HCT116 (cell line): Measurements from ENCODE around the gene COL23A1. TPM values are rescaled to one million over a fixed set of nuclear protein-coding genes. Genes with fewer than 3 reads are reported as not detected.

Experiments used
- ATAC-seq: fragments of 200-7000 bp; cut with Tn5 transposase; 2 replicates; pipeline ENCODE4 v1.9.1; 2020; ENCODE audit warnings: mild to moderate bottlenecking, moderate library complexity
- BruUV-seq: library from RNA; stranded (reverse); fragments of 400-500 nt; replicated peaks from 2 replicates; lab custom pipeline; 2021; lab: Mats Ljungman, UMichigan
- CTCF ChIA-PET: fragments of 300-600 bp; sonication (Branson Sonifier 250); formaldehyde crosslinking; loops from one replicate; lab custom pipeline; 2021; ENCODE audit warnings: antibody characterized with exemption; lab: Charles Lee
- POLR2A ChIA-PET: fragments of 300-600, 350-600 bp; sonication (Branson Sonifier 250); formaldehyde crosslinking; loops from one replicate; lab custom pipeline; 2021; ENCODE audit warnings: antibody characterized with exemption; lab: Charles Lee
- RAD21 ChIA-PET, 2 experiments: fragments of 300-600 bp; sonication (Branson Sonifier 250); formaldehyde crosslinking; loops; one replicate each; lab custom pipeline; 2023; ENCODE audit warnings: low total read pairs in 2 of 2; ENCODE audit not compliant: uncharacterized antibody in 2 of 2, unreplicated experiment in 2 of 2, low non-redundant PET in 1 of 2; lab: Charles Lee
- DNase-seq: peaks from one replicate; pipeline ENCODE4 v3.0.0-alpha.2; 2010; ENCODE audit warnings: low read depth, low spot score
- H2AFZ ChIP-seq: fragments of 200-600 bp; shearing (Covaris generic), sonication (generic); 2 replicates; pipeline ENCODE4 v1.6.1; 2017; ENCODE audit warnings: low read depth, mixed run types, mixed read lengths, antibody characterized with exemption, low read length; ENCODE audit not compliant: poor library complexity, severe bottlenecking
- H3K27ac ChIP-seq: 2 replicates; pipeline ENCODE4 v1.5.1; 2012; ENCODE audit warnings: low read depth, low read length
- H3K27me3 ChIP-seq: fragments of 200-600 bp; sonication (generic); 2 replicates; pipeline ENCODE4 v1.6.1; 2016; ENCODE audit warnings: mixed run types, low read length, mixed read lengths; ENCODE audit not compliant: insufficient read depth
- H3K36me3 ChIP-seq, 2 experiments: fragments of 200-500 bp in 1 of 2; fragments of 200-600 bp in 1 of 2; sonication (Bioruptor generic) in 1 of 2; sonication (generic) in 1 of 2; 2 replicates each; pipeline versions ENCODE4 v1.5.1 to v1.6.1; 2014 to 2016; ENCODE audit warnings: low read length in 2 of 2, inconsistent platforms in 1 of 2, mixed read lengths in 1 of 2, mixed run types in 1 of 2; ENCODE audit not compliant: insufficient read depth in 2 of 2, control insufficient read depth in 1 of 2
- H3K4me1 ChIP-seq, 2 experiments: fragments of 200-600 bp in 1 of 2; sonication (generic) in 1 of 2; 2 replicates each; pipeline versions ENCODE4 v1.5.1 to v1.6.1; 2012 to 2017; ENCODE audit warnings: low read length in 2 of 2, inconsistent platforms in 1 of 2, mild to moderate bottlenecking in 1 of 2, mixed read lengths in 1 of 2, mixed run types in 1 of 2, moderate library complexity in 1 of 2; ENCODE audit not compliant: insufficient read depth in 2 of 2, control insufficient read depth in 1 of 2
- H3K4me2 ChIP-seq: fragments of 200-600 bp; sonication (generic); 2 replicates; pipeline ENCODE4 v1.6.1; 2017; ENCODE audit warnings: mixed run types, low read length, mixed read lengths
- H3K4me3 ChIP-seq, 2 experiments: fragments of 200-600 bp in 1 of 2; sonication (generic) in 1 of 2; replicated peaks in 1 of 2; 2 replicates each; pipeline ENCODE4 v1.5.1; 2011 to 2016; ENCODE audit warnings: low read length in 2 of 2, control low read depth in 1 of 2, low read depth in 1 of 2, mild to moderate bottlenecking in 1 of 2, mixed read lengths in 1 of 2, mixed run types in 1 of 2
- H3K79me2 ChIP-seq: fragments of 200-600 bp; sonication (generic); 2 replicates; pipeline ENCODE4 v1.6.1; 2017; ENCODE audit warnings: mild to moderate bottlenecking, mixed run types, low read length, moderate library complexity, mixed read lengths; ENCODE audit not compliant: insufficient read depth
- H3K9ac ChIP-seq: fragments of 200-600 bp; sonication (generic); 2 replicates; pipeline ENCODE4 v1.6.1; 2016; ENCODE audit warnings: low read length, mixed read lengths
- H3K9me2 ChIP-seq: fragments of 200-600 bp; sonication (generic), shearing (Covaris generic); 2 replicates; pipeline ENCODE4 v1.6.1; 2017; ENCODE audit warnings: mixed run types, mild to moderate bottlenecking, moderate library complexity; ENCODE audit not compliant: insufficient read depth
- H3K9me3 ChIP-seq, 2 experiments: fragments of 200-500 bp in 1 of 2; fragments of 200-600 bp in 1 of 2; sonication (Bioruptor generic) in 1 of 2; sonication (generic) in 1 of 2; 2 replicates each; pipeline ENCODE4 v1.6.1; 2014 to 2017; ENCODE audit warnings: low read length in 2 of 2, mixed read lengths in 2 of 2, inconsistent platforms in 1 of 2, low read depth in 1 of 2, mild to moderate bottlenecking in 1 of 2, mixed run types in 1 of 2, moderate library complexity in 1 of 2; ENCODE audit not compliant: control insufficient read depth in 1 of 2, insufficient read depth in 1 of 2
- H4K20me1 ChIP-seq: fragments of 200-600 bp; sonication (generic), shearing (Covaris generic); 2 replicates; pipeline ENCODE4 v1.6.1; 2017; ENCODE audit warnings: mixed run types, mild to moderate bottlenecking, moderate library complexity; ENCODE audit not compliant: insufficient read depth
- ATF3 ChIP-seq: IDR thresholded peaks from 2 replicates; pipeline ENCODE4 v1.6.1; 2012
- CBX3 ChIP-seq: IDR thresholded peaks from 2 replicates; pipeline ENCODE4 v1.6.1; 2012; ENCODE audit warnings: low read depth
- ELF1 ChIP-seq: IDR thresholded peaks from 2 replicates; pipeline ENCODE4 v1.6.1; 2012; ENCODE audit warnings: low read depth, borderline replicate concordance
- JUND ChIP-seq: IDR thresholded peaks from 2 replicates; pipeline ENCODE4 v1.6.1; 2012
- POLR2A ChIP-seq: IDR thresholded peaks from 2 replicates; pipeline ENCODE4 v1.7.0; 2011; ENCODE audit warnings: borderline replicate concordance; ENCODE audit not compliant: insufficient read depth, insufficient read length; ENCODE audit errors: extremely low read depth
- POLR2AphosphoS5 ChIP-seq: IDR thresholded peaks from 2 replicates; pipeline ENCODE4 v1.6.1; 2011; ENCODE audit warnings: mild to moderate bottlenecking, low read depth, low read length, moderate library complexity
- RAD21 ChIP-seq: IDR thresholded peaks from 2 replicates; pipeline ENCODE4 v1.6.1; 2012; ENCODE audit warnings: low read depth, mild to moderate bottlenecking
- REST ChIP-seq: IDR thresholded peaks from 2 replicates; pipeline ENCODE4 v1.6.1; 2012; ENCODE audit warnings: low read depth
- SRF ChIP-seq: IDR thresholded peaks from 2 replicates; pipeline ENCODE4 v1.6.1; 2012; ENCODE audit warnings: low read depth
- TCF7L2 ChIP-seq: IDR thresholded peaks from 2 replicates; pipeline ENCODE4 v1.7.0; 2011; ENCODE audit warnings: borderline replicate concordance, inconsistent platforms; ENCODE audit not compliant: insufficient read depth, insufficient read length; ENCODE audit errors: extremely low read depth
- ZBTB33 ChIP-seq: IDR thresholded peaks from 2 replicates; pipeline ENCODE4 v1.6.1; 2011; ENCODE audit warnings: mild to moderate bottlenecking, low read length, moderate library complexity; ENCODE audit not compliant: insufficient replicate concordance; ENCODE audit errors: extremely low read depth
- ZFX ChIP-seq: fragments of 450-650 bp; IDR thresholded peaks from 2 replicates; pipeline ENCODE4 v1.6.1; 2017
- ZNF274 ChIP-seq: fragments of 200-500 bp; sonication (Bioruptor generic); IDR thresholded peaks from 2 replicates; pipeline ENCODE4 v1.6.1; 2014; ENCODE audit warnings: mild to moderate bottlenecking, low read depth, low read length, inconsistent platforms
- intact Hi-C: fragments of 100-400 bp; cut with micrococcal nuclease; formaldehyde crosslinking; loops from 2 replicates; pipeline ENCODE4 v1.10.0; 2022
- total RNA-seq: library from RNA; stranded (reverse); gene quantifications from one replicate; pipeline ENCODE4 v1.2.1, GENCODE V29; 2021; ENCODE audit not compliant: unreplicated experiment

The COL23A1 gene
- total RNA-seq, 1 experiment from 2014 or later, result not detected

- intact Hi-C loops, result no loop called here
- H4K20me1 ChIP-seq, result no peaks in the 10 kb centered on the region
- H3K4me3 ChIP-seq, result no peak overlapping the region
- no peaks in the 10 kb centered on the region for H3K9me3 ChIP-seq
- RAD21 ChIA-PET, result no interaction called here
- ATAC-seq (no peak), DNase-seq (no peak)
- no peaks in the 10 kb centered on the region for H3K27me3 ChIP-seq
- H2AFZ ChIP-seq, result no peak overlapping the region
- H3K27ac ChIP-seq, result no peak overlapping the region
- no peaks in the 10 kb centered on the region for H3K79me2 ChIP-seq
- no peaks in the 10 kb centered on the region for H3K9me2 ChIP-seq
- H3K4me1 ChIP-seq, result no peaks in the 10 kb centered on the region
- no peaks in the 10 kb centered on the region for H3K36me3 ChIP-seq
- no peak overlapping the region for H3K9ac ChIP-seq
- TF ChIP-seq ELF1 (no peak), ZNF274 (no peak), POLR2A (no peak), CBX3 (no peak), TCF7L2 (no peak), RAD21 (no peak), ATF3 (no peak), SRF (no peak), REST (no peak), POLR2AphosphoS5 (no peak), ZFX (no peak), ZBTB33 (no peak), JUND (no peak)
- TF ChIP-seq, all 23 proteins: peak for 0
- H3K4me2 ChIP-seq, result no peak overlapping the region
- no TSS peak for BruUV-seq
- ChIA-PET POLR2A (no interaction called here), CTCF (interaction anchor here (1.1 kb wide), 1 partner anchor 300 kb away, joined by 3 read pairs; no protein-coding TSS in a partner anchor)
Observed at GRCh38 chr5:178431063-178431781, 159.0 kb downstream of the COL23A1 start.
